GM21576 (cell line): ENCODE measurements around the gene JMJD4.
"Not testable (repeated sequence)": the region's sequence is repeated elsewhere in the genome, so short reads cannot be mapped to it uniquely, and the experiment has no call there.

ENCODE experiments used
- ATAC-seq: cut with Tn5 transposase; IDR thresholded peaks from one replicate; pipeline ENCODE4 v1.9.1; 2021; ENCODE audit warnings: mild to moderate bottlenecking, moderate library complexity; ENCODE audit not compliant: unreplicated experiment

Gene JMJD4

GRCh38 chr1:227701631-227702030, 33.5 kb downstream of the JMJD4 start:
- not testable (repeated sequence) for ATAC-seq

GRCh38 chr1:227697321-227697864, 37.7 kb downstream of the JMJD4 start:
- no peak for ATAC-seq

- ATAC-seq, result no peak
Observed at GRCh38 chr1:227685807-227686206, 49.3 kb downstream of the JMJD4 start.
